Neuron (in vitro differentiated cells): ENCODE measurements around the gene CTTN.
"Not testable (repeated sequence)": the region's sequence is repeated elsewhere in the genome, so short reads cannot be mapped to it uniquely, and the experiment has no call there.

Source experiments
- H2AFZ ChIP-seq: one replicate; pipeline ENCODE4 v1.6.1; 2013; ENCODE audit warnings: low read depth, mild to moderate bottlenecking, inconsistent platforms, low read length, moderate library complexity
- H3K27me3 ChIP-seq: one replicate; pipeline ENCODE4 v1.6.1; 2013; ENCODE audit warnings: low read length; ENCODE audit not compliant: insufficient read depth
- H3K36me3 ChIP-seq: one replicate; pipeline ENCODE4 v1.6.1; 2013; ENCODE audit warnings: low read length; ENCODE audit not compliant: insufficient read depth
- H3K4me1 ChIP-seq: one replicate; pipeline ENCODE4 v1.6.1; 2013; ENCODE audit warnings: low read length; ENCODE audit not compliant: insufficient read depth
- H3K4me3 ChIP-seq: 2 replicates; pipeline ENCODE4 v1.5.1; 2013; ENCODE audit warnings: mild to moderate bottlenecking, low read length, moderate library complexity
- H3K9me3 ChIP-seq: one replicate; pipeline ENCODE4 v1.6.1; 2013; ENCODE audit warnings: low read length

Gene CTTN

GRCh38 chr11:70437111-70437784 lies 38.9 kb downstream of the CTTN start:
- no peaks in the 10 kb centered on the region for H3K4me1 ChIP-seq
- no peak overlapping the region for H3K4me3 ChIP-seq
- no peak overlapping the region for H2AFZ ChIP-seq
- no peaks in the 10 kb centered on the region for H3K9me3 ChIP-seq
- H3K36me3 ChIP-seq = peaks cover 60% of the 10 kb centered on the region
- H3K27me3 ChIP-seq = no peaks in the 10 kb centered on the region

GRCh38 chr11:70440206-70440605 lies 41.9 kb downstream of the CTTN start:
- H3K4me3 ChIP-seq = no peak overlapping the region
- H3K4me1 ChIP-seq = no peaks in the 10 kb centered on the region
- H3K36me3 ChIP-seq = peaks cover 32% of the 10 kb centered on the region
- no peak overlapping the region for H2AFZ ChIP-seq
- no peaks in the 10 kb centered on the region for H3K27me3 ChIP-seq
- H3K9me3 ChIP-seq = no peaks in the 10 kb centered on the region

- Histone ChIP-seq H3K4me1 (no peaks in the 10 kb centered on the region), H3K27me3 (no peaks in the 10 kb centered on the region), H3K9me3 (peaks cover 2% of the 10 kb centered on the region), H3K36me3 (peaks cover 2% of the 10 kb centered on the region), H3K4me3 (no peak overlapping the region), H2AFZ (no peak overlapping the region)
Measured at GRCh38 chr11:70443773-70444030, 45.4 kb downstream of the CTTN start.

GRCh38 chr11:70445091-70445490 lies 46.8 kb downstream of the CTTN start:
- H3K4me3 ChIP-seq = no peak overlapping the region
- H2AFZ ChIP-seq = no peak overlapping the region
- no peaks in the 10 kb centered on the region for H3K27me3 ChIP-seq
- H3K36me3 ChIP-seq = no peaks in the 10 kb centered on the region
- no peaks in the 10 kb centered on the region for H3K4me1 ChIP-seq
- H3K9me3 ChIP-seq = peaks cover 9% of the 10 kb centered on the region

- Histone ChIP-seq H3K4me1 (no peaks in the 10 kb centered on the region), H3K4me3 (no peak overlapping the region), H3K27me3 (no peaks in the 10 kb centered on the region), H3K9me3 (peaks cover 9% of the 10 kb centered on the region), H3K36me3 (no peaks in the 10 kb centered on the region), H2AFZ (no peak overlapping the region)
Measured at GRCh38 chr11:70445605-70446004, 47.3 kb downstream of the CTTN start.

- H3K9me3 ChIP-seq = peaks cover 9% of the 10 kb centered on the region
- no peak overlapping the region for H3K4me3 ChIP-seq
Measured at GRCh38 chr11:70448983-70449567, 50.7 kb downstream of the CTTN start.

GRCh38 chr11:70454197-70454767 lies 56.0 kb downstream of the CTTN start:
- H3K9me3 ChIP-seq = peaks cover 2% of the 10 kb centered on the region
- no peak overlapping the region for H3K4me3 ChIP-seq
- no peaks in the 10 kb centered on the region for H3K27me3 ChIP-seq
- H2AFZ ChIP-seq = no peak overlapping the region
- H3K36me3 ChIP-seq = no peaks in the 10 kb centered on the region
- H3K4me1 ChIP-seq = peaks cover 7% of the 10 kb centered on the region

More at GRCh38 chr11:70448983-70449567, 50.7 kb downstream of the CTTN start:
- Histone ChIP-seq H3K36me3 (no peaks in the 10 kb centered on the region), H2AFZ (no peak overlapping the region), H3K4me1 (no peaks in the 10 kb centered on the region), H3K27me3 (no peaks in the 10 kb centered on the region)

GRCh38 chr11:70454811-70455210 lies 56.5 kb downstream of the CTTN start:
- H3K4me3 ChIP-seq, H3K4me1 ChIP-seq, H2AFZ ChIP-seq, H3K36me3 ChIP-seq, H3K27me3 ChIP-seq, H3K9me3 ChIP-seq: not testable (repeated sequence)

GRCh38 chr11:70455354-70455753 lies 57.0 kb downstream of the CTTN start:
- no peaks in the 10 kb centered on the region for H3K9me3 ChIP-seq
- no peaks in the 10 kb centered on the region for H3K27me3 ChIP-seq
- H3K4me1 ChIP-seq = peaks cover 7% of the 10 kb centered on the region
- H3K4me3 ChIP-seq = no peak overlapping the region
- H3K36me3 ChIP-seq = no peaks in the 10 kb centered on the region
- H2AFZ ChIP-seq = no peak overlapping the region

- no peaks in the 10 kb centered on the region for H3K36me3 ChIP-seq
- no peak overlapping the region for H3K4me3 ChIP-seq
- no peak overlapping the region for H2AFZ ChIP-seq
- no peaks in the 10 kb centered on the region for H3K9me3 ChIP-seq
- no peaks in the 10 kb centered on the region for H3K27me3 ChIP-seq
- H3K4me1 ChIP-seq = peaks cover 7% of the 10 kb centered on the region
Measured at GRCh38 chr11:70456921-70457532, 58.7 kb downstream of the CTTN start.

- Histone ChIP-seq H3K4me3 (no peak overlapping the region), H3K4me1 (peaks cover 7% of the 10 kb centered on the region), H3K27me3 (no peaks in the 10 kb centered on the region), H2AFZ (no peak overlapping the region), H3K9me3 (peaks cover 4% of the 10 kb centered on the region), H3K36me3 (no peaks in the 10 kb centered on the region)
Measured at GRCh38 chr11:70458736-70459135, 60.4 kb downstream of the CTTN start.

GRCh38 chr11:70460111-70460510 lies 61.8 kb downstream of the CTTN start:
- Histone ChIP-seq H3K4me3 (no peak overlapping the region), H3K9me3 (peaks cover 4% of the 10 kb centered on the region), H3K27me3 (no peaks in the 10 kb centered on the region), H2AFZ (no peak overlapping the region), H3K4me1 (peaks cover 7% of the 10 kb centered on the region), H3K36me3 (no peaks in the 10 kb centered on the region)

- H3K36me3 ChIP-seq = no peaks in the 10 kb centered on the region
Measured at GRCh38 chr11:70460964-70461363, 62.6 kb downstream of the CTTN start.

More at GRCh38 chr11:70460964-70461363, 62.6 kb downstream of the CTTN start:
- H2AFZ ChIP-seq = no peak overlapping the region
- H3K9me3 ChIP-seq = peaks cover 4% of the 10 kb centered on the region
- peaks cover 2% of the 10 kb centered on the region for H3K4me1 ChIP-seq
- H3K27me3 ChIP-seq = no peaks in the 10 kb centered on the region
- no peak overlapping the region for H3K4me3 ChIP-seq
